Upper lobe of left lung (tissue), 4 donors: ENCODE measurements around the gene CERS2.

Experiments used
- POLR2A ChIP-seq, 4 donors: fragments of 450-650 bp; IDR thresholded peaks; one replicate each; pipeline ENCODE4 v1.5.1; 2016 to 2017; ENCODE audit warnings: antibody characterized with exemption in 4 of 4, mild to moderate bottlenecking in 2 of 4
- TF ChIP-seq, protein P1 (sequence below), 6 experiments: fragments of 450-650 bp in 4 of 6; fragments of 200-600 bp in 2 of 6; sonication (generic) in 2 of 6; IDR thresholded peaks; one replicate each; pipeline ENCODE4 v1.5.1; 2016 to 2019; ENCODE audit warnings: antibody characterized with exemption in 6 of 6

DNA sequence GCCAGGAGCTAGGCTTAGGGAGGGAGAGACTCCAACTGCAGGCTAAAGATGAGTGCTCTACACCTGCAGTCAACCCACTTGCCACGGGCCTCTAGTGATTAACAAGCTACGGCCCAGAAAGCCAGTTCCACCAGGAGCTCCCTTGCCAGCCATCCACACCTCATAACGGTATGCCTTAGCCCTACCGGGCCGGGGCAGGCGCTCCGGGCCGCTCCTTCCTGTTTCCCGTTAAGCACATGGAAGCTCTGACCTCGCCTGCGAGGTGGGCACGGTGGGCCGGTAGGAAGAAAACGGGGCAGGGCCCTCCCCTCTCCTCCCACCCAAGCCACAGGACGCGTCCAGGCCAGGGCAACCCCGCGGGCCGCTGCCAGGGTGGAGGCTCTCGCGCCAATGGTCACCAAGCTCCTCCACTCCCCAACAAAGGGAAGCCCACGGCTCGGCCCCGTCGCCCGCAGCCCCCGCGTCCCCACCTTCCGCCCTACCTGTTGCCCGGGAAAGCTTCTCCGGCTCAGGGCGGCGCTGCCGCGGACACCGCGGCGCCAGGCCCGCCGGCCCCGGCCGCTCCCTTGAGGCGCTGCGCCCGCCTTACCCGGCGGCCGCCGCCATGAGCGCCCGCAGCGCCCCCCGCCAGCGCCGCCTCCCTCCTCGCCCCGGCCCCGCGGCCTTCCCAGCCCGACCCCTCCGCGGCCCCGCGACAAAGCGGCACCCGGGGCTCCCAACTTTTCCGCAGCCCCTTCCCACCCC is 627 bp downstream of the CERS2 start:
- TF ChIP-seq, protein P1, sequence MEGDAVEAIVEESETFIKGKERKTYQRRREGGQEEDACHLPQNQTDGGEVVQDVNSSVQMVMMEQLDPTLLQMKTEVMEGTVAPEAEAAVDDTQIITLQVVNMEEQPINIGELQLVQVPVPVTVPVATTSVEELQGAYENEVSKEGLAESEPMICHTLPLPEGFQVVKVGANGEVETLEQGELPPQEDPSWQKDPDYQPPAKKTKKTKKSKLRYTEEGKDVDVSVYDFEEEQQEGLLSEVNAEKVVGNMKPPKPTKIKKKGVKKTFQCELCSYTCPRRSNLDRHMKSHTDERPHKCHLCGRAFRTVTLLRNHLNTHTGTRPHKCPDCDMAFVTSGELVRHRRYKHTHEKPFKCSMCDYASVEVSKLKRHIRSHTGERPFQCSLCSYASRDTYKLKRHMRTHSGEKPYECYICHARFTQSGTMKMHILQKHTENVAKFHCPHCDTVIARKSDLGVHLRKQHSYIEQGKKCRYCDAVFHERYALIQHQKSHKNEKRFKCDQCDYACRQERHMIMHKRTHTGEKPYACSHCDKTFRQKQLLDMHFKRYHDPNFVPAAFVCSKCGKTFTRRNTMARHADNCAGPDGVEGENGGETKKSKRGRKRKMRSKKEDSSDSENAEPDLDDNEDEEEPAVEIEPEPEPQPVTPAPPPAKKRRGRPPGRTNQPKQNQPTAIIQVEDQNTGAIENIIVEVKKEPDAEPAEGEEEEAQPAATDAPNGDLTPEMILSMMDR (IDR thresholded peaks at IDR 0.05) = peak in 1 of 6 experiments; percentile 19
- no peak for TF ChIP-seq POLR2A (IDR thresholded peaks at IDR 0.05)
